Stimulated activated CD4-positive, alpha-beta T cell treated with anti-CD3 and anti-CD28 coated beads, Interleukin-12 subunit alpha, Interleukin-12 subunit beta, amount 100 ng/mL, for 24 hours (primary cell): ENCODE data around the gene PPFIBP1.

Experiments used
- DNase-seq, 2 experiments: peaks; one replicate each; pipeline ENCODE4 v3.0.0-alpha.2; 2020; ENCODE audit warnings: low read depth in 2 of 2

PPFIBP1 gene

GRCh38 chr12:27523642-27524493 is at the start of gene PPFIBP1:
Gene PPFIBP1, plus strand, starts transcription at chr12:27524206. Its CDS starts 109,191 bp downstream, at chr12:27633397.
- peak; percentile 99 to 100 for DNase-seq

- DNase-seq, result no peak
Observed at GRCh38 chr12:27474344-27474743, 49.7 kb upstream of the PPFIBP1 start.

DNA sequence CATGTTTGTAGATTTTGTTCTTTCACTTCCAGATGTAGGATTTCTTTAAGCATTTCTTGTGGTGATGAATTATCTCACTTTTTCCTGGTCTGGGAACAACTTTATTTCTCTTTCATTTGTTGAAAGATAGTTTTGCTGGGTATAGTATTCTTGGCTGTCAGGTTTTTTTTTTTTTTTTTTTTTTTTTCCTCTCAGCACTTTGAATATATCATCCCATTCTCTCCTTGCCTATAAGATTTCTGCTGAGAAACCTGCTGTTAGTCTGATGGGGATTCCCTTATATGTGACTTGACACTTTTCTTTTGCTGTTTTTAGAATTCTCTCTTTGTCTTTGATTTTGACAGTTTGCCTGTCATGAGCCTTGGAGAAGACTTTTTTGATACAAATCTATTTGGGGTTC is 47.0 kb upstream of the PPFIBP1 start:
- no peak for DNase-seq

- DNase-seq, result no peak
Observed at GRCh38 chr12:27478949-27479348, 45.1 kb upstream of the PPFIBP1 start.

- no peak for DNase-seq
Observed at GRCh38 chr12:27480016-27480415, 44.0 kb upstream of the PPFIBP1 start.

DNA sequence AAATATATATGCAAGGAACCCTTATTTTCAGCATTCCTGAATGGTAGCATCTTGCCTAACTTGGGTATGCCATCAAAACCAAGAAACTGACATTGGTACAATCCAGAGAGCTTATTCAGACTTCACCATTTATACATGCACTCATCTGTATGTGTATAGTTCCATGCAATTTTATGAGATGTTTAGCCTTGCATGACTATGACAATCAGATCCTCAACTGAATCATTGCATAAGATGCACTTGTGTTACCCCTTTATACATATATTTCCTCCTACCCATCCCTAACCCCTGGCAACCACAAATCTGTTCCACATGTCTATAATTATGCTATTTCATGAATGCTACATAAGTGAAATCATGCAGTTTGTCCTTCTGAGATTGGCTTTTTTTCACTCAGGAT is 37.0 kb upstream of the PPFIBP1 start:
- DNase-seq, result no peak

DNA sequence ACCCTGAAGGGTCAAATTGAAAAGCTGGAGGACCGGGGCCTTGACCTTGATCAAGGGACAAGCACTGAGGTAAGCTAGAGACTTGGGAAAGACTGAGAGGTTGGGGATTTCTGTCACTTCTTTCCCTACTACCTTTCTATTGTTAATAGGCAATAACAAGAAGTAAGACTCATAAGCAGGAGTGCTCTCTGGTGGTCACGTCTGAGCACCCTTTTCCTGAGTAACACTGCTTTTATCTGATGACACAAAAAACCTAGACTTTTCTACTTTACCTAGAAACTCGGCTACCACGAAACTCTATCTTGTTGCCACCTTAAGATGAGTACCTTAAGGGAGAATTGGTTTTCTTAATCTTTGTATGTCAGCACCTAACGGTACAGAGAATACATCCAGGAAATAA is 35.5 kb upstream of the PPFIBP1 start:
- no peak for DNase-seq

DNA sequence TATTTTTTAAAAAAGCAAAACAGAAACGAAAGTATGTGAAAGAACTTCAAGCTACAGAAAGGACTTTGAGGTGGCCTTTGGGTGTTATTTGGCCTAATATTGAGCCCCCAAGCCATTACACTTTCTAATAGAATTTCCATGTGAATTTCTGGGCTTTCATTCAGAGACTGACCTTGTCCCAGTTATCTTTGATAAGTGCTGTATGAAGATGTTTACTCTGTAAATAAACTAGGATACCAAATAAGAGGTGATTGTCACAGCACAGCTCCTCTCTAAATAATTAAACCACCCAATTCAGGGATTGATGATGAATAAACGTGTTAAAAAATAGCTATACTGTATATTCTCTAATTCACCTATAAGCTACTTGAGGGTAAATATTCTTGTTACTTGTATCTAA is 32.8 kb upstream of the PPFIBP1 start:
- no peak for DNase-seq

- no peak for DNase-seq
Observed at GRCh38 chr12:27493260-27493940, 30.6 kb upstream of the PPFIBP1 start.

- DNase-seq, result no peak
Observed at GRCh38 chr12:27497446-27497845, 26.6 kb upstream of the PPFIBP1 start.

DNA sequence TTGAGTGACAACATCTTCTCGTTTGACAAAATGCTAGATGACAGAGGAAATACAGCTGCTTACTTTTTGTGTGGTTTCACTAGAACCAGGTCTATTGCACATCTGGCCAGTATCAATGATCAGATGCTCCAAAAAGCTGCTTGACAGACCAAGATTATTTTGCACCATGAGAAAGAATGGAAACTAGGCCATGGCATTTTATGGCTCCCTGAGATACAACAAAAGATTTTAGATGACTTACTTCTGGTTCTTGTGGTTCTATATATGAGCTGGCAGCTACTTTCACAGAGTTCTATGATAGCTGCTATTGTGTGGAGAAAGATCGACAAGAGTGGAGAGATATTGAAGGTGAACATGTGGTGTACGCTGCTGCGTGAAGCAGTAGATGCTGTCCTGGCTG is 25.9 kb upstream of the PPFIBP1 start:
- no peak for DNase-seq

DNA sequence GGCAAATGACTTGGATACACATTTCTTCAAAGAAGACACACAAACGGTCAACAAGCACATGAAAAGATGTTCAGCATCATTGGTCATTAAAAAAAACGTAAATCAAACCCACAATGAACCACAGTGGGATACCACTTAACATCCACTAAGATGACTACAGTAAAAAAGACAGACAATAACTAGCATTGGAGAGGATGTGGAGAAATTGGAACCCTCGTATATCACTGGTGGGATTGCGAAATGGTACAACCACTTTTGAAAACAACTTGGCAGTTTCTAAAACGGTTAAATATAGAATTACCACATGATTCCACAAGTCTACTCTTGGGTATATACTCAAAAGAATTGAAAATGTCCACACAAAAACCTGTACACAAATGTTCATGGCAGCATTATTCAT is 25.2 kb upstream of the PPFIBP1 start:
- DNase-seq, result no peak

- no peak for DNase-seq
Observed at GRCh38 chr12:27499377-27499776, 24.6 kb upstream of the PPFIBP1 start.

GRCh38 chr12:27500546-27500945 is 23.5 kb upstream of the PPFIBP1 start:
- DNase-seq, result no peak

DNA sequence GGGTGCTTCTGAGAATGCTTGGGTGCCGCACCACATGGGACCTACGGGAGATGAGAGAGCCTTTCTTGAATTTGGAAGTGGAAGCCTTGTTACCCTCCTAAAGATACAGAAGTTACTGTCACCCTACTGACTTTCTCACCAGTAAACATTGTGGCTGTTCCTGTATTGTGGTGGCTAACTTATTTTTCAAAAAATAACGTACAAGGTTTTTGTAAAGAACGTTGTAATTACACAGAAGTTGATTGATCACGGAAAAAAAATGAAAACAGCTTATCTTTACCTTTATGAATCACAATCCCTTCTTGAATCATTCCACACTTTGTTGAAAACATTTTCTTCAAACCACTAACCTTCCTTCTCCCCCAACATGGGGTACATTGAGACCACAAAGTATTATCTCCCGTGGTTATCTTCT is 22.0 kb upstream of the PPFIBP1 start:
- DNase-seq, result peak in 1 of 2 experiments; percentile 3

DNA sequence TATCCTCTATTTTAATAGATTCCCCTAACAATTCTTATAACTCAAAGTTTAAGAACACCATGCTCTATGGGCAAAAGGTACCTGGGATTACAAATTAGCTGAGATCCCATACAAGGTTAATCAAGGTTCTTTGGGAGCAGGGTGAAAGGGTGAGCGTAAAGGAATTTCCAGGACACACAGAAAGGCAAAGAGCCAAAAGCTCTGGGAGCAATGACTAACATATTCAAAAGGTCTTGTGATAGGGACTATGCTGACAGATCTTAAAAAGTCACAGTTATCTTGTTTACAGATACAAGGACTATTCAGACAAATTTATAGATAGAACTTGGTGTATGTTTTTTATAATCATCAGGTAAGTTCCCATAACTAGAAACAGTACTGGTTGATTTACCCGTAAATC is 19.5 kb upstream of the PPFIBP1 start:
- DNase-seq, result no peak

GRCh38 chr12:27505109-27505508 is 18.9 kb upstream of the PPFIBP1 start:
- no peak for DNase-seq

DNA sequence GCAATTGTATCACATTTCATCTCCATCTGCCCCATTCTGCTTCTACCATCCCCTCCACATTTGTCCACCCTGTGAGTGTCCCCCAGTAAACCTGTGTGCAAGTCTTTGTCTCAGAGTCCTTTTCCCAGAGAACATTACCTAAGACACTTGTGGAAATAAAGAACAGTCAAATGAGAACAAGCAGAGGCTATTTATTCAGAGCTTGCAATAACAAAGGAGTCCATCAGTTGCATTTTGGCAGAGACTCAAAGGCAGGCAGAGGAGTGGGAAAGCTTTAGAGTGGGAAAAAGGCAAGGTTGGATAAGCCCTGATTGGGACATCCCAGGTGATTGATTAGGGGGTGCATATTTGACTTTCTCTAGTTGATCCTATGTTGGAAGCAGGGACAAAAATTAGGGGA is 18.2 kb upstream of the PPFIBP1 start:
- DNase-seq, result no peak

- no peak for DNase-seq
Observed at GRCh38 chr12:27506645-27507189, 17.3 kb upstream of the PPFIBP1 start.

DNA sequence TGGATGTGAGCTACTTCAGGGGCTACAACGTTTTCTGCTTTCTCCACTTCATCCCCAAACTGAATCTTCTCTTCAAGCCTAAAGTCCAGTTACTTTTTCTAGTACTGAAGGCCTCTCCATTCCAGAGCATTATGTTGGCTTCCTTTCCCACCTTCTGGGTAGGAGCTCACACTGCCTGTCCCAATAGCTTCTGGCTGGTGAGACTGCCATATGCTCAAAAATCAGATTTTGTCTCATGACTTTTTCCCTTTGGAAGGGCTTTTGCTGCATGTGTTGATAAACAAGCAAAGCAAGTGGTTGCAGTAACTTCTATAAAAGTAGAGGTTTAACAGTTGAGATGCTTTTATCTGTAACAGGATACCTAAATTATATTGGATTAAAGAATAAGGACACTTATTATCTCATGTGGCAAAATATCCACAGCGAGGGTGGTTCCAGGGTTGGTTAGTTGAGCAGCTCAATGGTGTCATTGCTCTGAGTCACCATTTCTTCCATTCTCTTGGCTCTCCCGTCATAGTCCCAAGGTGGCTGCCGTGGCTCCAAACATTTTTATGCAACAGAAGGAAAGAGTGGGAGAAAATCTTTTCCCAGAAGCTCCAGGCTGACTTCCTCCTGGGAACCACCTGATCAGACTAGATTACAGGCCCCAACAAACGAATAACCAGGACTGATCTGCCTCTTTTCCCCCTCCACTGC is 15.1 kb upstream of the PPFIBP1 start:
- DNase-seq, result no peak

DNA sequence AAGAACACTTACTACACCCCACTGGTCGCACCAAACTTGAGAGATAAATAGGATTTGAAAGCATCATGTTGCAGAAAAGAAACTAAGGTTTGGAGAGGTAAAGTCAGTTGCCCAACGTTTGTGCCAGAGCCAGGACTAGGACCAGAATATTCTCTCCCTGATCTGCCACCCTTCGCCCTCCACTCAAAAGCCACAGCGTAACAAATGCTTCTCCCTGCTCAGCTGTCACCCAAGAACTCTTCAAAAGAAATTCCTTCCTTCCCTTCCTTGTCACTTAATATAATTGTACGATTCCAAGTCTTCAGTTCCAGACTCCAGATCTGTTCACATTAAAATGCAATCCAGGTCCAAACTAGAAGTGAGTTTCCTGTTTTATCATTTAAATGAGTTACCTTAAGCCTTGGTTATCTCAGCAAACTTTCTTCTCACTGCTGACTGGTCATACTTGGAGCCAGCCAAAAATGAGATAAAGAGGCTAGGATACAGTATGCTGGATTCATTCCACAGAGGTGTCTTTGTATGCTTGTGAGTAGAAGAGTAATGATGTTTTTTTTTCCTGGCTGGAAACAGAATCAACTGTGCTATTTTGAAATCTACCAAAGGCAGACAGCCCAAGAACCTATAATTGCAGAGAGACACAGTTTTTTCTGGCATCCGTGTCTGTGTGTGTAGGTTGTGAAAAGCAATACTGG is 12.8 kb upstream of the PPFIBP1 start:
- DNase-seq, result no peak

GRCh38 chr12:27511723-27512045 is 12.3 kb upstream of the PPFIBP1 start:
- DNase-seq, result no peak
